ENCODE results near the gene FXYD5.
"Not testable (repeated sequence)": the region's sequence is repeated elsewhere in the genome, so short reads cannot be mapped to it uniquely, and the experiment has no call there.

The FXYD5 gene

DNA sequence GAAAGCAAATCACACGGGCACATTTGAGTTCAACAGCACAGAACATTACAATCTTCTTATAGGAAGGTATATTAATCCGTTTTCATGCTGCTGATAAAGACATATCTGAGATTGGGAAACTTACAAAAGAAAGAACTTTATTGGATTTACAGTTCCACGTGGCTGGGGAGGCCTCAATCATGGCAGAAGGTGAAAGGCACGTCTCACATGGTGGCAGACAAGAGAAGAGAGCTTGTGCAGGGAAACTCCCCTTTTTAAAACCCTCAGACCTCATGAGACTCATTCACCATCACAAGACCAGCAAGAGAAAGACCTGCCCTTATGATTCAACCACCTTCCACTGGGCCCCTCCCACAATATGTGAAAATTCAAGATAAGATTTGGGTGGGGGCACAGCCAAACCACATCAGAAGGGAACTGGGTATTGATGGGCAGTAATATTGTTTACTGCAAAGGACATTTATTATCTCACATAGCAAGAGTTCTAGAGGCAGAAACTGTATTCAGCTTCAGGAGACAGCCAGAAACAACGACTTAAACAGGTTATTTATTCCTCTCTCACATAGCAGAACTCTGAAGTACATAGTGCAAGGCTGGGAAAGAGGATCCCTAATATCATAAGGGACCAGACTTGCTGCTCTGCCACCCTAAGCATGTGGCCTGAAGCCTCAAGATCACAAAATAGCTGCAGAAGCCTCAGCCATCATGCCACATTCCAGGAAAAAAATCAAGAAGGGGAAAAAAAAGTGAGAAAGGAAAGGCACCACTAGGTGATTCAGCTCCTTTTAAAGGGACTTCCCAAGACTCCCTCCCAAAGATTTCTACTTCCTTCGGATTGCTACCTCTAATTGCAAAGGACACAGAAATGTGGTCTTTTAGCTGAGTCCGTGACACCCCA, 23.1 kb downstream of the FXYD5 start:
- no peak for DNase-seq (ENCODE audit: low read depth in 1 of 2, low spot score in 1 of 2)

DNA sequence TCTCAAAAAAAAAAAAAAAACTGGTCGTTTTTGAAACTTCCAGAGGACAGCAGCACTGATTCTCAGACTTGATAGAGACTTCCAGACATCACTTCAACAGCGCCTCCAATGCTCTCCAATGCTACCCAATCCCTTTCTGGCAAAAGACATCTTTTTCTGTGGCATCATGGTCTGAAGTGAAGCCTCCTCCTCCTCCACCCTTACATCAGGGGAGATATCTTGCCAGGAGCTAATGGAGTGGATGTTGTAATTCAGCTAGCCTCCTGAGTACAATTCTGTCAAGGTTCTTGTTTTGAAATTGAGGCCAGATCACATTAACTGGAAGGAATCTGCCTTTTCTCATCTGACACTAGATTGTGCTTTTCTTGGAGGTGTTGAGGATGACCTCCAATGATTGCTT, 24.2 kb downstream of the FXYD5 start:
- DNase-seq (ENCODE audit: low read depth in 1 of 2, low spot score in 1 of 2), result no peak

- DNase-seq (ENCODE audit: low read depth in 1 of 2, low spot score in 1 of 2), result no peak
These were observed 25.3 kb downstream of the FXYD5 start for GRCh38 chr19:35179830-35180229.

DNA sequence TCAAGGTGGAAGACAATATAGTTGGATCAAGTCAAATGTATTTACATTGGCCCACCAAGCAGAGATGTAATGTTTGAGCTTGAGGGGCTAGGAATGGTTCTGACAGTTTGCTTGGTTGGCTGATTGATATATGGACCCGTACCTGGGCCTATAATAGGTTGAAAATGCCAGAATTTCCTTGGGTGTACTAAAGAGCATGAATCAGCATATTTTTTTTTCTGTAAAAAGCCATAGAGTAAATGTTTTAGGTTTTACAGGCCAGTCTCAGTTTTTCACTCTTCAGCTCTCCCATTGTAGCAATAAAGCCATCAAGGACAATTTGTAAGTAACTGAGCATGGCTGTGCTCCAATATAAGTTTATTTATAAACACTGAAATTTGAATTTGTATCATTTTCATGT, 26.9 kb downstream of the FXYD5 start:
- DNase-seq (ENCODE audit: low read depth in 1 of 2, low spot score in 1 of 2), result no peak

GRCh38 chr19:35184267-35184666, 29.7 kb downstream of the FXYD5 start:
- no peak for DNase-seq (ENCODE audit: low read depth in 1 of 2, low spot score in 1 of 2)

- DNase-seq (ENCODE audit: low read depth in 1 of 2, low spot score in 1 of 2), result no peak
These were observed 30.3 kb downstream of the FXYD5 start for GRCh38 chr19:35184884-35185283.

DNA sequence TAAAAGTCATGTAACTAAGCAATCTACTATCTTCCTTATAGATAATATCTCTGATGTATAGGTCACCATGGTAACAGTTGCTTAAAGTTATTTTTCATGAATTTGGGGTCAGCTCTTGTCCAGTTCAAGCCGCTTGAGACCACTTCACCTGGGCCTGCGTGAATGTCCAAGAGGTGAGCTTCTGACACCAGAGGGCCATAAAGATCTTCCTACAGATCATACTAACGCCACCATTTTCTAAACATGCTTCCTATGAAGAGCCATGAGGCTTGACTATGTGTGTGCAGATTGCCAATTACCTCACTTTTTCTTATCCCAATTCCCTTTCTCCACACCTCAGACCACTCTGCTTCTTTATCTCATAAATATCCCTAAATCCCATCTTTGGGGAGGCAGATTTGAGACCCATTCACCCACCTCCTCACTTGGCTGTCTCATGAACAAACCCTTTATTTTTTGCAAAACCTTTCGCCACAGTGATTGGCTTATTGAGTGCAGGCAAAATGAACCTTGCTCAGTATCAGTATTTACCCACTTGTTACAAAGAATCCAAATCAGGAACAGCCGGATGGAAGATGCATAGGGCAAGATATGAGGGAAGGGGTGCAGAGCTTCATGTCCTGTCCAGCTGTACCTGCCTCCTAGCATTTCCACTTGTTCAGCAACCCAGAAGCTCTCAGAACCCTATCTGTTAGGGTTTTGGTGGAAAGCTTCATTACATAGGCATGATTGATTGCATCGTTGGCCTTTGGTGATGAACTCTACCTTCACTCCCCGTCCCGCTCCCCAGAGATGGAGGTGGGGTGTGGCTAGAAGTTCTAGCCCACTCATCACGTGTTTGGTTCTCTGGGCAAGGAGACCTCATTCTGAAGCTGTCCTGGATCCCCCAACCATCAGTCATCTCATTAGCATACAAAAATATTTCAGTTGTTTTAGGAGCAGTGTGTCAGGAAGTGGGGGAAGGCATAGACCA, 39.8 kb downstream of the FXYD5 start:
- no peak for DNase-seq (ENCODE audit: low read depth in 1 of 2, low spot score in 1 of 2)

- no peak for DNase-seq (ENCODE audit: low read depth in 1 of 2, low spot score in 1 of 2)
These were observed 41.3 kb downstream of the FXYD5 start for GRCh38 chr19:35195830-35196229.

- not testable (repeated sequence) for DNase-seq (ENCODE audit: low read depth in 1 of 2, low spot score in 1 of 2)
These were observed 42.3 kb downstream of the FXYD5 start for GRCh38 chr19:35196861-35197260.

- DNase-seq (ENCODE audit: low read depth in 1 of 2, low spot score in 1 of 2), result no peak
These were observed 44.9 kb downstream of the FXYD5 start for GRCh38 chr19:35199481-35199880.

- no peak for DNase-seq (ENCODE audit: low read depth in 1 of 2, low spot score in 1 of 2)
These were observed 48.5 kb downstream of the FXYD5 start for GRCh38 chr19:35202722-35203688.

DNA sequence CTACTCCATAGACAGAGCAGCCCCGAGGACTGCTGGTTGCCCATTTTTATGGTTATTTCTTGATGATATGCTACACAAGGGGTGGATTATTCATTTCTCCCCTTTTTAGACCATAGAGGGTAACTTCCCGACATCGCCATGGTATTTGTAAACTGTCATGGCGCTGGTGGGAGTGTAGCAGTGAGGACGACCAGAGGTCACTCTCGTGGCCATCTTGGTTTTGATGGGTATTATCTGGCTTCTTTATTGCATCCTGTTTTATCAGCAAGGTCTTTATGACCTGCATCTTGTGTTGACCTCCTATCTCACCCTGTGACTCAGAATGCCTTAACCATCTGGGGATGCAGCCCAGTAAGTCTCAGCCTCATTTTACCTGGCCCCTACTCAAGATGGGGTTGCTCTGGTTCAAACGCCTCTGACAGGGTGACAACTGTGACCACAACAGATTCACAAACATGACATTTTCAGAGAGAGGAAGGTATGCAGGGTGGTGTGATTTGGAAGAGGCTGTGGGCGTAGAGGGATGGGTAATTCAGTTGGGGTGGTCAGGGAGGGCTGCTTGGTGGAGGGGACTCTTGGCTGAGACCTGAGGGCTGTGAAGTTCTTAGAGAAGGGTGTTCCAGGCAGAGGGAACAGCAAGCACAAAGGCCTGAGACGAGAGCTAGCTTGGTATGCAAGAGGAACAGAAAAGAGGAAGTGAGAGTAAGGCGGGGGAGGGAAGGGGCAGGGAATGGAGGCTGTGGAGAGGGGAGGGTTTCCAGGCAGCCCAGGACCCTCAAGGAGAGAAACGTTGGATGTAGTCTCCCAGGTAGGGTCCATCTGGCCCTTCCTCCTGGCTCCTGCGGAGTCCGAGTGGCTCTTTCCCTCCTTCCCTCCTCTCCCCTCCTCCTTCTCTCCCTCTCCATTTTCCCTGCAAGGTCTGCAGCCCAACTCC, 50.5 kb downstream of the FXYD5 start:
- no peak for DNase-seq (ENCODE audit: low read depth in 1 of 2, low spot score in 1 of 2)

DNA sequence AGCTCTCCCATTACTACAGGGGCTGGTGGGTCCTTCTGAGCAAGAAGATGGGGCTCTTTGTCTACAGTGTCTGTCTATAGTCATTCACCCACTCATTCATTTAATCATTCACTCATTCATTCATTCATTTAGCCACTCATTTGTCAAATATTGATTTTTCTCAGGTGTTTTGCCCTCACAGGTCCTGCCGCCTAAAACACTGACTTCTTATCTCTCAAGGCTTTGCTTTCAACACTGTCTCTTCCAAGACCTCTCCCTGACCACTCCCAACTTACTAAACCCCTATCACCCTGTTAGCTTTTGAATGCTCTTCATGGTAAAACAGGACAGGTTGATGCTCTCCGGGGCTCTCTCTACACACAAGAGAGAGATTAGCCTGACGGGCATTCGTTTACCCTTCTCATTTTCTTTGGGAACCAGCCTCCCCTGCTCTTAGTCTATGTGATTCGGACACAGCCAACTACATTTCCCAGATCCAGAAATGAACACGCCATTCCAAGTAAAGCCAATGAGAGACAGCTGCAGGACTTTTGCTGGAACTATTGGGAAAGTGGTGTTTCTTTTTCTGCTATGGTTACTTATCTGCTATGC, 51.3 kb downstream of the FXYD5 start:
- DNase-seq (ENCODE audit: low read depth in 1 of 2, low spot score in 1 of 2), result no peak

GRCh38 chr19:35206379-35206778, 51.8 kb downstream of the FXYD5 start:
- DNase-seq (ENCODE audit: low read depth in 1 of 2, low spot score in 1 of 2), result peak in 1 of 2 donors; percentile 47

- DNase-seq (ENCODE audit: low read depth in 1 of 2, low spot score in 1 of 2), result no peak
These were observed 52.3 kb downstream of the FXYD5 start for GRCh38 chr19:35206855-35207254.

DNA sequence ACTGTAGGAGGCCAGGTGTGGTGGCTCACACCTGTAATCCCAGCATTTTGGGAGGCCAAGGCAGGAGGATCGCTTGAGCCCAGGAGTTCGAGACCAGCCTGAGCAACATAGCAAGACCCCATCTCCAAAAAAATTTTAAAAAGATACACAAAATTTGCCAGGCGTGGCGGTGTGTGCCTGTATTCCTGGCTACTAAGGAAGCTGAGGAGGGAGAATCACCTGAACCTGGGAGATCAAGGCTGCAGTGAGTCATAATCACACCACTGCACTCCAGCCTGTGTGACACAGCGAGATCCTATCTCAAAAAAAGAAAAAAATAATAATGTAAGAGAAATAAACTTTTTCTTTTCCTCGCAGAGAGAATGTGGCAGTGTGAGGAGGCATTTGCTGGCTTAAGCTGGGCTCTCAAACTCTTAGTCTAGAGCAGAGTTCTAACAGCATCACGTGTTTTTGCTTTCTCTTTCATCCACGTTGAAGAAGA, 52.9 kb downstream of the FXYD5 start:
- DNase-seq (ENCODE audit: low read depth in 1 of 2, low spot score in 1 of 2), result no peak

- DNase-seq (ENCODE audit: low read depth in 1 of 2, low spot score in 1 of 2), result no peak
These were observed 53.6 kb downstream of the FXYD5 start for GRCh38 chr19:35208121-35208520.

GRCh38 chr19:35209646-35210045, 55.1 kb downstream of the FXYD5 start:
- no peak for DNase-seq (ENCODE audit: low read depth in 1 of 2, low spot score in 1 of 2)
